Lung (tissue), 12 donors: ENCODE data around the gene RMDN2. TPM values are rescaled to one million over a fixed set of nuclear protein-coding genes. Genes with fewer than 3 reads are reported as not detected.

Source experiments
- ATAC-seq: fragments of 200-7000 bp; cut with Tn5 transposase; one replicate; pipeline ENCODE4 v1.9.1; 2020; ENCODE audit warnings: moderate number of reproducible peaks; ENCODE audit not compliant: insufficient read depth, low FRiP score
- DNase-seq, 3 donors: peaks; one replicate each; pipeline ENCODE4 v3.0.0-alpha.2; 2013 to 2017
- H3K27ac ChIP-seq, 2 donors: one replicate each; pipeline ENCODE4 v1.5.1; 2013; ENCODE audit warnings: mild to moderate bottlenecking in 2 of 2, moderate library complexity in 2 of 2, control low read depth in 1 of 2, inconsistent platforms in 1 of 2, low read depth in 1 of 2, low read length in 1 of 2
- H3K27me3 ChIP-seq, 3 donors: one replicate each; pipeline ENCODE4 v1.5.1; 2013; ENCODE audit warnings: low read length in 2 of 3; ENCODE audit not compliant: control insufficient read depth in 3 of 3, insufficient read depth in 3 of 3
- H3K36me3 ChIP-seq, 4 donors: one replicate each; pipeline ENCODE4 v1.5.1; 2013; ENCODE audit warnings: low read length in 4 of 4, mild to moderate bottlenecking in 1 of 4, moderate library complexity in 1 of 4; ENCODE audit not compliant: control insufficient read depth in 4 of 4, insufficient read depth in 4 of 4
- H3K4me1 ChIP-seq, 5 donors: one replicate each; pipeline ENCODE4 v1.5.1; 2013; ENCODE audit warnings: low read length in 5 of 5, mild to moderate bottlenecking in 2 of 5, moderate library complexity in 1 of 5; ENCODE audit not compliant: control insufficient read depth in 5 of 5, insufficient read depth in 5 of 5
- H3K4me3 ChIP-seq: one replicate; pipeline ENCODE4 v1.5.1; 2013; ENCODE audit warnings: mild to moderate bottlenecking, control low read depth, moderate library complexity
- H3K9ac ChIP-seq, 2 donors: one replicate each; pipeline ENCODE4 v1.5.1; 2013; ENCODE audit warnings: low read length in 2 of 2, control low read depth in 1 of 2; ENCODE audit not compliant: insufficient read depth in 1 of 2
- H3K9me3 ChIP-seq, 4 donors: one replicate each; pipeline ENCODE4 v1.5.1; 2013; ENCODE audit warnings: low read length in 3 of 4, mild to moderate bottlenecking in 1 of 4, moderate library complexity in 1 of 4; ENCODE audit not compliant: control insufficient read depth in 4 of 4, insufficient read depth in 3 of 4
- CTCF ChIP-seq: IDR thresholded peaks from 2 replicates; pipeline ENCODE4 v1.5.1; 2012; ENCODE audit warnings: mild to moderate bottlenecking; ENCODE audit errors: control extremely low read depth, extremely low read depth
- WGBS, 2 donors: extraction: QIAGEN DNeasy Blood & Tissue Kit; methylation state at CpG; one replicate each; pipeline ENCODE4 v1.1.7; 2013; 5-methylcytosine and 5-hydroxymethylcytosine counted together
- polyA plus RNA-seq, 2 donors: library from polyadenylated mRNA; stranded (reverse); fragments of 200-250 nt; gene quantifications; one replicate each; pipeline ENCODE4 v1.2.1, GENCODE V29; 2013
- total RNA-seq, 2 donors: library from RNA; depleted of rRNA in 1 of 2; stranded (reverse); fragments of >200 nt in 1 of 2; gene quantifications; one replicate each; pipeline ENCODE4 v1.2.1, GENCODE V29; 2014 to 2021
- donor health status: control.
- donor health status: control.
- donor health status: Bipolar disorder and iron deficiency.
- donor health status: healthy.
- donor health status: DM: yes; HTN: yes; CAD: no.

The RMDN2 gene
- total and polyA plus RNA-seq, 4 donors, result 7.7 to 37.9 (median 18.3) TPM

GRCh38 chr2:37975808-37976207 lies 50.7 kb downstream of the RMDN2 start:
- H3K36me3 ChIP-seq, result no peaks in the 10 kb centered on the region
- TF ChIP-seq CTCF, result no peak
- peaks cover 0 to 3% (median 0%) of the 10 kb centered on the region in 5 donors for H3K4me1 ChIP-seq
- WGBS, 2 donors, result 80 to 86% methylated on average over 2 of the region's 2 CpGs
- ATAC-seq, result no peak
- DNase-seq, result no peak
- no peak overlapping the region for H3K4me3 ChIP-seq
- H3K27me3 ChIP-seq, result no peaks in the 10 kb centered on the region
- no peak overlapping the region for H3K27ac ChIP-seq
- no peak overlapping the region for H3K9ac ChIP-seq
- no peaks in the 10 kb centered on the region for H3K9me3 ChIP-seq

GRCh38 chr2:37976411-37976810 lies 51.3 kb downstream of the RMDN2 start:
- DNase-seq, result no peak
- no peaks in the 10 kb centered on the region for H3K36me3 ChIP-seq
- H3K9ac ChIP-seq, result no peak overlapping the region
- no peak overlapping the region for H3K27ac ChIP-seq
- H3K27me3 ChIP-seq, result no peaks in the 10 kb centered on the region
- H3K4me1 ChIP-seq, result peaks cover 0 to 3% (median 0%) of the 10 kb centered on the region in 5 donors
- no peak for ATAC-seq
- H3K4me3 ChIP-seq, result no peak overlapping the region
- WGBS, 2 donors, result 72 to 84% methylated on average over 1 of the region's 1 CpG
- no peak for TF ChIP-seq CTCF
- H3K9me3 ChIP-seq, result no peaks in the 10 kb centered on the region

DNA sequence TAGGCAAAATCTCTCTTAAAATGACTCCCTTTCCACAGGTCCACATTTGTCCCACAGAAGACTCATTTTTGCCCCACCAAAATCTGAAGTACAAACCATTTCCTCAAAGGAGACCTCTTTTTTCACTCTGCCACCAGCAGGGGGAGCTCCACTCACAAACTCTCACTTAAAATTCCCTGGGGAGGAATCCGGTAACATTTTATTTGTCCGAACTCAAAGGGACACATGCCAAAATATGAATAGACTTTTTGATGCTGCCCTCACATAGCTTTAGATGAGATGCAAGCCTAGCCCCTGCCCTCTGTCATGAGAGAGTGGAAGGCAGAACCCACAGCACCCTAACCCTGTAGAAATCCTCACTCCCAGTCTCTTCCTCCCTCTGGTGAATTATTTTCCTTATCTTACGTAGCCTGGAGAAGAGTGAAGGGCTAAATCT lies 57.1 kb downstream of the RMDN2 start:
- no peak overlapping the region for H3K4me3 ChIP-seq
- H3K9ac ChIP-seq, result no peak overlapping the region
- TF ChIP-seq CTCF, result peak; percentile 59
- 8 to 16% methylated on average over 3 of the region's 3 CpGs for WGBS, 2 donors
- peaks cover 0 to 5% (median 0%) of the 10 kb centered on the region in 5 donors for H3K4me1 ChIP-seq
- ATAC-seq, result no peak
- H3K9me3 ChIP-seq, result no peaks in the 10 kb centered on the region
- DNase-seq, result peak; percentile 70 to 79 (median 77)
- H3K27ac ChIP-seq, result no peak overlapping the region
- no peaks in the 10 kb centered on the region for H3K27me3 ChIP-seq
- no peaks in the 10 kb centered on the region for H3K36me3 ChIP-seq

GRCh38 chr2:37982847-37983246 lies 57.8 kb downstream of the RMDN2 start:
- WGBS, 2 donors, result 61 to 66% methylated on average over 6 of the region's 6 CpGs
- no peaks in the 10 kb centered on the region for H3K27me3 ChIP-seq
- no peak for TF ChIP-seq CTCF
- no peak overlapping the region for H3K9ac ChIP-seq
- H3K9me3 ChIP-seq, result no peaks in the 10 kb centered on the region
- H3K36me3 ChIP-seq, result no peaks in the 10 kb centered on the region
- DNase-seq (no peak), ATAC-seq (no peak)
- peaks cover 0 to 5% (median 0%) of the 10 kb centered on the region in 5 donors for H3K4me1 ChIP-seq
- no peak overlapping the region for H3K27ac ChIP-seq
- no peak overlapping the region for H3K4me3 ChIP-seq
